Adipocyte (in vitro differentiated cells): ENCODE data around the gene ANAPC5.

ENCODE experiments used
- DNase-seq: peaks from one replicate; pipeline ENCODE4 v3.0.0-alpha.2; 2015; ENCODE audit warnings: low read depth
- H3K27me3 ChIP-seq: replicated peaks from 2 replicates; pipeline ENCODE4 v1.7.0; 2013; ENCODE audit warnings: mild to moderate bottlenecking, low read length, moderate library complexity; ENCODE audit not compliant: control insufficient read depth, insufficient read depth
- H3K36me3 ChIP-seq: 2 replicates; pipeline ENCODE4 v1.7.0; 2013; ENCODE audit warnings: low read length, mild to moderate bottlenecking, moderate library complexity; ENCODE audit not compliant: control insufficient read depth, insufficient read depth, severe bottlenecking
- H3K4me1 ChIP-seq: 2 replicates; pipeline ENCODE4 v1.7.0; 2013; ENCODE audit warnings: mild to moderate bottlenecking, low read length, moderate library complexity; ENCODE audit not compliant: control insufficient read depth, insufficient read depth
- H3K4me3 ChIP-seq: 2 replicates; pipeline ENCODE4 v1.7.0; 2013; ENCODE audit warnings: mild to moderate bottlenecking, low read length, moderate library complexity
- H3K9ac ChIP-seq: 2 replicates; pipeline ENCODE4 v1.7.0; 2013; ENCODE audit warnings: mild to moderate bottlenecking, low read length, moderate library complexity
- H3K9me3 ChIP-seq: 2 replicates; pipeline ENCODE4 v1.7.0; 2013; ENCODE audit warnings: mild to moderate bottlenecking, low read length, moderate library complexity; ENCODE audit not compliant: control insufficient read depth

Gene ANAPC5

GRCh38 chr12:121263206-121263935 lies 88.8 kb downstream of the ANAPC5 start:
- Histone ChIP-seq H3K9me3 (no peaks in the 10 kb centered on the region), H3K36me3 (peaks cover 82% of the 10 kb centered on the region), H3K4me1 (no peaks in the 10 kb centered on the region), H3K9ac (no peak overlapping the region), H3K27me3 (no peaks in the 10 kb centered on the region), H3K4me3 (no peak overlapping the region)
- DNase-seq, result no peak

DNA sequence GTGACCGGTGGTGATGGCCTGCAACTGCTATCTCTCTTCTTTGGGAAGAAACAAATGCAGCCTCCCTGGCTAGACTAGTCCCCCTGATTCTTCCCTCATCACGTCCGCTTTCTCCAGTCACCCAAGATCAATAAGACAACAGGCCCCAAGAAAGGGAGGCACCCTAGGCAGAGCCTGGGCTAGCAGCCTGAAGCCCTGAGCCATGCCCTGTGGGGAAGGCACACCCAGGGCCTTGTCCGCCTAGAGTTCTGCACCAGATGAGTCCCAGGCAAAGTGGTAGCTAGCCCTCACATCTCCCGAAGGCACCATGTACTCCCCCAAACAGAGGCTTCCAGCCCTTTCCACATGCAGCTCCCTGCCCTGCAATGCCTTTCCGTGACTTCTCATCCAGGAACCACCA lies 90.8 kb downstream of the ANAPC5 start:
- no peak overlapping the region for H3K4me3 ChIP-seq
- no peaks in the 10 kb centered on the region for H3K27me3 ChIP-seq
- no peak overlapping the region for H3K9ac ChIP-seq
- no peak for DNase-seq
- no peaks in the 10 kb centered on the region for H3K9me3 ChIP-seq
- H3K4me1 ChIP-seq, result no peaks in the 10 kb centered on the region
- H3K36me3 ChIP-seq, result peaks cover 84% of the 10 kb centered on the region

GRCh38 chr12:121260091-121260490 lies 92.1 kb downstream of the ANAPC5 start:
- Histone ChIP-seq H3K9me3 (no peaks in the 10 kb centered on the region), H3K36me3 (peaks cover 76% of the 10 kb centered on the region)

GRCh38 chr12:121259074-121259473 lies 93.1 kb downstream of the ANAPC5 start:
- Histone ChIP-seq H3K4me3 (no peak overlapping the region), H3K27me3 (no peaks in the 10 kb centered on the region), H3K9me3 (no peaks in the 10 kb centered on the region), H3K4me1 (no peaks in the 10 kb centered on the region), H3K36me3 (peaks cover 77% of the 10 kb centered on the region), H3K9ac (no peak overlapping the region)
- no peak for DNase-seq

More at GRCh38 chr12:121260091-121260490, 92.1 kb downstream of the ANAPC5 start:
- Histone ChIP-seq H3K9ac (no peak overlapping the region), H3K4me1 (no peaks in the 10 kb centered on the region), H3K4me3 (no peak overlapping the region), H3K27me3 (no peaks in the 10 kb centered on the region)
- DNase-seq, result no peak
